Right atrium auricular region (tissue), 2 donors: Measurements from ENCODE around the gene RAB31. TPM values are rescaled to one million over a fixed set of nuclear protein-coding genes. Genes with fewer than 3 reads are reported as not detected.
A peak's percentile ranks its signal among the peaks of the same experiment; 100 is the strongest.

Experiments
- DNase-seq: peaks from one replicate; pipeline ENCODE4 v3.0.0-alpha.2; 2019; ENCODE audit warnings: low spot score
- H3K27ac ChIP-seq, 2 donors: fragments of 200-600 bp; sonication (generic); 1 replicate in 1 of 2; 2 replicates in 1 of 2; pipeline ENCODE4 v1.5.1; 2016 to 2019
- H3K27me3 ChIP-seq, 2 donors: fragments of 200-600 bp; sonication (generic); one replicate each; pipeline versions ENCODE4 v1.5.1 to v1.6.0; 2017 to 2019
- H3K36me3 ChIP-seq: fragments of 200-600 bp; sonication (generic); one replicate; pipeline ENCODE4 v1.5.1; 2016
- H3K4me1 ChIP-seq, 2 donors: fragments of 200-600 bp; sonication (generic); one replicate each; pipeline versions ENCODE4 v1.5.1 to v1.6.0; 2017 to 2019
- H3K4me3 ChIP-seq, 2 donors: fragments of 200-600 bp; sonication (generic); 1 replicate in 1 of 2; 2 replicates in 1 of 2; pipeline ENCODE4 v1.5.1; 2017 to 2019; ENCODE audit warnings: mild to moderate bottlenecking in 1 of 2, moderate library complexity in 1 of 2
- H3K9me3 ChIP-seq, 2 donors: fragments of 200-600 bp; sonication (generic); one replicate each; pipeline ENCODE4 v1.5.1; 2019
- CTCF ChIP-seq, 2 donors: fragments of 200-600 bp; sonication (generic); IDR thresholded peaks; one replicate each; pipeline ENCODE4 v1.5.1; 2019; ENCODE audit warnings: antibody characterized with exemption in 2 of 2
- total RNA-seq, 2 donors: library from RNA; depleted of rRNA; stranded (reverse); fragments of >200 nt; gene quantifications; one replicate each; pipeline ENCODE4 v1.1.0, GENCODE V29; 2016

Gene RAB31
- total RNA-seq, 2 donors from 2014 or later, result 9.9 to 29.2 TPM

- no peak overlapping the region for H3K27ac ChIP-seq
- no peak overlapping the region for H3K4me3 ChIP-seq
- no peaks in the 10 kb centered on the region for H3K36me3 ChIP-seq
- H3K4me1 ChIP-seq, result peaks cover 0 to 3% of the 10 kb centered on the region in 2 donors
- no peak for DNase-seq
- H3K27me3 ChIP-seq, result no peaks in the 10 kb centered on the region
- TF ChIP-seq CTCF (IDR thresholded peaks at IDR 0.05), result no peak
- H3K9me3 ChIP-seq, result no peaks in the 10 kb centered on the region
These were observed 8.9 kb downstream of the RAB31 start for GRCh38 chr18:9716780-9717563.

- DNase-seq, result no peak
- no peaks in the 10 kb centered on the region for H3K36me3 ChIP-seq
- no peak for TF ChIP-seq CTCF (IDR thresholded peaks at IDR 0.05)
- no peak overlapping the region for H3K4me3 ChIP-seq
- no peaks in the 10 kb centered on the region for H3K27me3 ChIP-seq
- H3K27ac ChIP-seq, result no peak overlapping the region
- no peaks in the 10 kb centered on the region for H3K4me1 ChIP-seq
- H3K9me3 ChIP-seq, result no peaks in the 10 kb centered on the region
These were observed 11.4 kb downstream of the RAB31 start for GRCh38 chr18:9719421-9719981.

- H3K9me3 ChIP-seq, result no peaks in the 10 kb centered on the region
- H3K4me3 ChIP-seq, result no peak overlapping the region
- H3K27me3 ChIP-seq, result no peaks in the 10 kb centered on the region
- TF ChIP-seq CTCF (IDR thresholded peaks at IDR 0.05), result no peak
- H3K36me3 ChIP-seq, result no peaks in the 10 kb centered on the region
- no peaks in the 10 kb centered on the region for H3K4me1 ChIP-seq
- no peak for DNase-seq
- no peak overlapping the region for H3K27ac ChIP-seq
These were observed 12.2 kb downstream of the RAB31 start for GRCh38 chr18:9720327-9720726.

- DNase-seq, result peak; percentile 48
- Histone ChIP-seq H3K27me3 (no peaks in the 10 kb centered on the region), H3K27ac (no peak overlapping the region), H3K36me3 (no peaks in the 10 kb centered on the region), H3K4me1 (no peaks in the 10 kb centered on the region), H3K4me3 (no peak overlapping the region), H3K9me3 (no peaks in the 10 kb centered on the region)
- TF ChIP-seq CTCF (IDR thresholded peaks at IDR 0.05), result no peak
These were observed 13.9 kb downstream of the RAB31 start for GRCh38 chr18:9721893-9722550.

GRCh38 chr18:9722691-9723090 is 14.6 kb downstream of the RAB31 start:
- Histone ChIP-seq H3K36me3 (no peaks in the 10 kb centered on the region), H3K4me3 (no peak overlapping the region), H3K9me3 (no peaks in the 10 kb centered on the region), H3K27ac (no peak overlapping the region), H3K4me1 (no peaks in the 10 kb centered on the region), H3K27me3 (no peaks in the 10 kb centered on the region)
- no peak for TF ChIP-seq CTCF (IDR thresholded peaks at IDR 0.05)
- DNase-seq, result peak; percentile 30
